ENCODE data around the gene SC5D. TPM values are rescaled to one million over a fixed set of nuclear protein-coding genes. Genes with fewer than 3 reads are reported as not detected.

Gene SC5D
- polyA plus RNA-seq, 4 donors: 46.4 to 82.8 (median 57.1) TPM

- DNase-seq (ENCODE audit: low read depth in 4 of 4, low spot score in 3 of 4): no peak
Measured at GRCh38 chr11:121328176-121328966, 35.8 kb downstream of the SC5D start.

- DNase-seq (ENCODE audit: low read depth in 4 of 4, low spot score in 3 of 4): no peak
Measured at GRCh38 chr11:121328967-121329679, 36.6 kb downstream of the SC5D start.

- no peak for DNase-seq (ENCODE audit: low read depth in 4 of 4, low spot score in 3 of 4)
Measured at GRCh38 chr11:121329781-121330395, 37.3 kb downstream of the SC5D start.

- no peak for DNase-seq (ENCODE audit: low read depth in 4 of 4, low spot score in 3 of 4)
Measured at GRCh38 chr11:121330614-121331435, 38.3 kb downstream of the SC5D start.

- DNase-seq (ENCODE audit: low read depth in 4 of 4, low spot score in 3 of 4): no peak
Measured at GRCh38 chr11:121334973-121335710, 42.6 kb downstream of the SC5D start.

- no peak for DNase-seq (ENCODE audit: low read depth in 4 of 4, low spot score in 3 of 4)
Measured at GRCh38 chr11:121336279-121336937, 43.8 kb downstream of the SC5D start.

- no peak for DNase-seq (ENCODE audit: low read depth in 4 of 4, low spot score in 3 of 4)
Measured at GRCh38 chr11:121337078-121337477, 44.5 kb downstream of the SC5D start.

- no peak for DNase-seq (ENCODE audit: low read depth in 4 of 4, low spot score in 3 of 4)
Measured at GRCh38 chr11:121337740-121338272, 45.2 kb downstream of the SC5D start.

- no peak for DNase-seq (ENCODE audit: low read depth in 4 of 4, low spot score in 3 of 4)
Measured at GRCh38 chr11:121338536-121338935, 46.0 kb downstream of the SC5D start.

GRCh38 chr11:121340032-121340580, 47.5 kb downstream of the SC5D start:
- DNase-seq (ENCODE audit: low read depth in 4 of 4, low spot score in 3 of 4): no peak

- no peak for DNase-seq (ENCODE audit: low read depth in 4 of 4, low spot score in 3 of 4)
Measured at GRCh38 chr11:121341609-121342008, 49.0 kb downstream of the SC5D start.

GRCh38 chr11:121344824-121345223, 52.3 kb downstream of the SC5D start:
- DNase-seq (ENCODE audit: low read depth in 4 of 4, low spot score in 3 of 4): no peak

- DNase-seq (ENCODE audit: low read depth in 4 of 4, low spot score in 3 of 4): no peak
Measured at GRCh38 chr11:121347094-121347493, 54.5 kb downstream of the SC5D start.

- DNase-seq (ENCODE audit: low read depth in 4 of 4, low spot score in 3 of 4): no peak
Measured at GRCh38 chr11:121347813-121348212, 55.2 kb downstream of the SC5D start.

GRCh38 chr11:121348220-121348875, 55.8 kb downstream of the SC5D start:
- no peak for DNase-seq (ENCODE audit: low read depth in 4 of 4, low spot score in 3 of 4)

- no peak for DNase-seq (ENCODE audit: low read depth in 4 of 4, low spot score in 3 of 4)
Measured at GRCh38 chr11:121349790-121350189, 57.2 kb downstream of the SC5D start.

GRCh38 chr11:121350314-121351082, 57.9 kb downstream of the SC5D start:
- no peak for DNase-seq (ENCODE audit: low read depth in 4 of 4, low spot score in 3 of 4)
